Activated CD4-positive, CD25-positive, alpha-beta regulatory T cell treated with anti-CD3 and anti-CD28 coated beads, Interleukin-2, amount 50 U/mL, for 24 hours (primary cell): ENCODE results near the gene THSD4.

Experiments
- ATAC-seq, 2 donors: fragments of 150-1000 bp; cut with Tn5 transposase; one replicate each; pipeline ENCODE4 v1.10.0; 2021; ENCODE audit warnings: mild to moderate bottlenecking in 1 of 2, moderate library complexity in 1 of 2

Gene THSD4

GRCh38 chr15:71333839-71334238 lies 218.6 kb downstream of the THSD4 start:
- no peak for ATAC-seq

DNA sequence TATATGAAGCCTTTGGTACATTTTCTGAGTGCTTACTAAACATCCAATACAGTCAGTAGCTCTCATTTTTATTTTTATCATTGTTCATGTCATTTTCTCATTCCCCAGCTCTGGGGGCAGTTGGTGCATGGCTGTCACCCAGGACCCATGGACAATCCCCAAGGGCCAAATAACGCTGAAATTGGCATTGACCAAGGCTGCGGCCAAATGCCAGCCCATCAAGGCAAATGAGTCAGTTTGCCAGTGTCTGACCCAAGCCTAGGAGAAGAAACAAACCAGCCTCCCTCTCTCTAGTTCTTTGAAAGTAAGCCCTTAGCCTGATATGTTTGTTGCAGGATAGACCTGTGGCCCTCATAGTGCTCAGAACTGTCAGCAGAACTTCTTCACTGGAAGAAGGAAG lies 219.2 kb downstream of the THSD4 start:
- no peak for ATAC-seq

DNA sequence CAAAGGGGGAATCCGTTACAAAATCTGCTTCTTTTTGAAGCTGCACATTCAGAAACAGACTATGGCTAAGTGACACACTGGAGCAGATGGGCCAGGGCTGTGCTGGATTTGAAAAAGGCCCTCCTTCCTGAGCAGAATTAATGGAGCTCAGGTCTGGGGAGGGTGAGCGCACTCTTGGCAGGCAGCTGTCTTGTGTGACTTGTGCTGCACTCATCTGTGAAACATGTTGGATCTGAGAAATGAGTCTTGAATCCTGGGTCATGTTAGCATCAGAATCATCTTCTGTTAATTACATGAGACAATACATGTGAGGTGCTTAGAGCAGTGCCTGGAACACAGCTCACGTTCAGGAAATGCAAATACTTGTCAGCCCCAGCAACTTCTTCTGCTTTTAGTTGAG lies 219.6 kb downstream of the THSD4 start:
- ATAC-seq, result no peak

- ATAC-seq, result no peak
Observed at GRCh38 chr15:71335591-71335990, 220.3 kb downstream of the THSD4 start.

GRCh38 chr15:71336671-71337070 lies 221.4 kb downstream of the THSD4 start:
- no peak for ATAC-seq

- ATAC-seq, result no peak
Observed at GRCh38 chr15:71337197-71337845, 222.1 kb downstream of the THSD4 start.

- no peak for ATAC-seq
Observed at GRCh38 chr15:71338265-71338664, 223.0 kb downstream of the THSD4 start.

DNA sequence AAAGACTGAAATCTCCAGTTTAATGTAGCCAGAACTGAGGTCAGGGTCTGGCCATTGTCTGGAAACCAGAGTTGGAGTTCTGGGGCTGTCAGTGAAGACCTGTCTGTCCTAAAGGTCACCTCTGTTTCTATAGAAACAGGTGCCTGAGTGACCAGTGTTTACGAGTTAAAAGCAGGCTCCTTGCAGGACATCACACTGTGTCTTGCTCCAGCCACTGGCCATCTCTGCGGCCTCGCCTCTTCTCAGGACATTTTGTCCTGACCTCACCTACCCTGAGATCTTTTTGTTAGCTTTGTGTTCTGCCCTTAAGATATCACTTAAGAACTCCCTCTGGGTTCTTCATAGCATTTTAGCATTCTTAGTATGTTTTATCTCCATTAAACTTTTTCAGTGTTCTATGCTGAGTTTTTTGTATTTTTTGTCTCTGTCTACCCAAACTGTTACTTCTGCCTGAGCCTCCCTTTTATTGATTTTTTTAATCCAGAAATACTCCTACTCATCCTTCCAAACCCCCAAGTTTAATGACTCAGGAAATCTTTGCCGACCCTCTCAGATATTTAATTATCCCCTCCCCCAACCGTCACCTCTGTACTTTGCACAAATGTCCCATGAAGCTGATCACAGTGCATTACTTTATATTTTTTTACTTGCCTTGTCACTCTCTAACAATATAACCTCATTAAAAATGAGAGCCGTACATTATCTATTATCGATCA lies 223.7 kb downstream of the THSD4 start:
- no peak for ATAC-seq

GRCh38 chr15:71341811-71342550 lies 226.7 kb downstream of the THSD4 start:
- ATAC-seq, result no peak

GRCh38 chr15:71342658-71343057 lies 227.4 kb downstream of the THSD4 start:
- no peak for ATAC-seq

GRCh38 chr15:71344316-71344715 lies 229.0 kb downstream of the THSD4 start:
- ATAC-seq, result no peak

DNA sequence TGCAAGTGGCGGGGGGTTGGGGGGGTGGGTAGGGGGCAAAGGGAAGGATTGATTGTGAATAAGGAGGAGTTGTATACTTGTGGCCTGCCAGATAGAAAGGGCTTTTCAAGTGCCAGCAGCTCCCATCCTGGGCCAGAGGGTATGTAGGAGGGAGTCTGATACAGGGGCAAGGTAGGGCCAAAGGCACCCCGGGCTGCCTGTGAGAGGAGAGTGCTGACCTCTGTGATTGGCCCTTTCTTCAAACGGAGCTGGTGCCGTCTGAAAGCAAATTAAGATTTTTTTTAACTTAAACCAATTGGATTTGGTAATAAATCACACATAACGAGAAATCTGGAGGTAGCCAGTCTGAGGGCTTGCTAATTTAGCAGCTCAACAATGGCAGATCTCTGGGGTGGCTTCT lies 229.9 kb downstream of the THSD4 start:
- no peak for ATAC-seq

DNA sequence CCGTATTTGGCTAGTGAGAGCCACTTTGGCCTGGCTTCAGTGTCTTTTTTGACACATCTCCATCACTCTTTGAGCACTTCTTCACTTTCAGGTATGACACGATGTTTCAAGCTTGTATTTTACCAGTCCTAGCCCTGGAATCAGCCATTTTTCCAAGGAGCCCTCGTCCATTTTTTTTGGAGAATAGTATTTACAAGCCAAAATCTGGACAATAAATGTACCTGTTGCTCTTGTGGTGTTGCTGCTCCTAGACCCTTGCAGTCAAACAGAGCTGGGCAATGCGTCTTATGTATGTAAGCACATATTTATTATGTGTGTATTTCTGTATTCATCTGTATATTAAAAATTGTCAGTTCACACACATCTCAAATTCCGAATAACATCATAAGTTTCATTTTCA lies 231.2 kb downstream of the THSD4 start:
- no peak for ATAC-seq

- no peak for ATAC-seq
Observed at GRCh38 chr15:71348597-71348996, 233.3 kb downstream of the THSD4 start.

GRCh38 chr15:71349336-71349735 lies 234.1 kb downstream of the THSD4 start:
- no peak for ATAC-seq

DNA sequence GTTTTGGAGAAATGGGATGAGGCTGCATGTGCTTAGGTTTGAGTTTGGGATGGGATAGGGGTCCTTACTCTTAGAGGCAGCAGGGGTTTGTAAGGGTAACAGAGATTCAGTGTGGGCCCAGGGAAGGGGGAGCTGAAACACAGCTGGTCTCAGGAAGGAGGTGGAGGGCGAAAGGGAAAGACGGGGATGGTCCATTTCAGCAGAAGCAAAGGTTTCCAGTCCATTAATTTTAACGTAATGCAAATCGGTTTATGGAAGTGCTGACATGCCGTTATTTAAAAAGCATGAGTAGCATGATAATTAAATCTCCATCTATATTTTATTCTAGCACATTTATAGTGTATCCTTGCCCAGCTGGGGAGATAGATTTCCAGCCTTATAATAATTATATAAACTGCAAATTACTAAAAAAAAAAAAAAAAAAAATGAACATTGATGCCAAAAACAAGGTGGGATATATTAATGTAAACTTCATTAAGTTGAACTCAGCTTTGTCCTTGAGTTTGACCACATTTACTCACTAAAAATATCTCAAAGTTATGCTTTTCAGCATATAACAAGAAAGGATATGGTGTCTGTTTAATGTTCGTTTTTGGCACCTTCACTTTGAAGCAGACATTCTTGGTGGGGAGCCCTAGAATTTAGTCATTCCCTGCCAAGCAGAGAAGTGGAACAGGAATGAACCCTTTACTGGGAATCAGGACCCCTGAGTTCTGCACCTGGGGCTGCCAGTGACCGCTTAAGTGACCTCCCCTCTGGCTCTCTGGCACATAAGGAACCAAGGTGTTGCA lies 234.7 kb downstream of the THSD4 start:
- no peak for ATAC-seq

- no peak for ATAC-seq
Observed at GRCh38 chr15:71350622-71351378, 235.5 kb downstream of the THSD4 start.

DNA sequence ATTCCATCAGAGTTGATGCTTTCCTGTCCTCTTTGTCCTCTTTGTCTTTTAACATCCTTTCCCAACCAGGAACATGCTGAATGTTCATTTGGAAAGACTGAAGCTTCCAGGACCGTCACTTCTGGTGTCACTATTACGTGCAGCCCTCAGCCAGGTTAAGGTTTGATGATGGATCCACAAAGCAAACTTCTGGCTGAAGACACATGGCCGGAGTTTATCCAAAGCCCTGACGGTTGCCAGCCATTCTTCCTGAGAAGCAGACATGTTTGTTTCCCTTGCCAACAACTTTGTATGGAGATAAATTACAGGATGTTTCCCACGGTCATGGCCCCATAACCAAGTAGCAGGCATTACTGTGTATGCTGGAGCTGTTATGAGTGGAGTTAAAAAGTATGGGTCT lies 236.9 kb downstream of the THSD4 start:
- no peak for ATAC-seq

- no peak for ATAC-seq
Observed at GRCh38 chr15:71352765-71353164, 237.5 kb downstream of the THSD4 start.

- ATAC-seq, result no peak
Observed at GRCh38 chr15:71353171-71353570, 237.9 kb downstream of the THSD4 start.

- ATAC-seq, result no peak
Observed at GRCh38 chr15:71355268-71355667, 240.0 kb downstream of the THSD4 start.

- ATAC-seq, result no peak
Observed at GRCh38 chr15:71357321-71357732, 242.1 kb downstream of the THSD4 start.
